IPS DF 4.7 (cell line): ENCODE results near the gene TAC1.
"Not testable (repeated sequence)": the region's sequence is repeated elsewhere in the genome, so short reads cannot be mapped to it uniquely, and the experiment has no call there.

ENCODE experiments used
- DNase-seq: peaks from one replicate; pipeline ENCODE4 v3.0.0-alpha.2; 2013; ENCODE audit warnings: low spot score; ENCODE audit errors: extremely low read depth

Gene TAC1, protein sequence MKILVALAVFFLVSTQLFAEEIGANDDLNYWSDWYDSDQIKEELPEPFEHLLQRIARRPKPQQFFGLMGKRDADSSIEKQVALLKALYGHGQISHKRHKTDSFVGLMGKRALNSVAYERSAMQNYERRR

DNA sequence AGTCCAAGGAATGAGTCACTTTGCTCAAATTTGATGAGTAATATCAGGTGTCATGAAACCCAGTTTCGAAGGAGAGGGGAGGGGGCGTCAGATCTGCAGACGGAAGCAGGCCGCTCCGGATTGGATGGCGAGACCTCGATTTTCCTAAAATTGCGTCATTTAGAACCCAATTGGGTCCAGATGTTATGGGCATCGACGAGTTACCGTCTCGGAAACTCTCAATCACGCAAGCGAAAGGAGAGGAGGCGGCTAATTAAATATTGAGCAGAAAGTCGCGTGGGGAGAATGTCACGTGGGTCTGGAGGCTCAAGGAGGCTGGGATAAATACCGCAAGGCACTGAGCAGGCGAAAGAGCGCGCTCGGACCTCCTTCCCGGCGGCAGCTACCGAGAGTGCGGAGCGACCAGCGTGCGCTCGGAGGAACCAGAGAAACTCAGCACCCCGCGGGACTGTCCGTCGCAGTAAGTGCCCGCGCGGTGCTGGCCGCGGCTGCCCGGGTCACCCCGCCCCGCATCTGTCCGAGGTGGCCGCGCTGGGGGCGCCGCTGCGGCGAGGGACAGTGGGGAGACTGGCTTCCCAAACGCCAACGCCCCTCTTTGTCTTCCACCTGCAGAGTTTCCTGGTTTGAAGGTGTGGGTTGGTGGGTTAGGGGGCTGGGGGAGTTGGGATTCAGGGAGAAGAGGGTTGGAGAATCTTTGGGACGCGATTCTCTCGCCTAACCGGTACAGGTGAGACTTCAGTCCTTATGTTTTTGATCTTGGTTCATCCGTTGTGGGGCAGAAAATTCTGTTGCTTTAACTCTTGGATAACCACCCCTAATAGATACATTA lies at the start of gene TAC1:
TAC1 (plus strand) TSS at position 351 of the 829 bp plus-strand sequence. CDS start 527 bp downstream, outside the sequence.
- DNase-seq: no peak

DNA sequence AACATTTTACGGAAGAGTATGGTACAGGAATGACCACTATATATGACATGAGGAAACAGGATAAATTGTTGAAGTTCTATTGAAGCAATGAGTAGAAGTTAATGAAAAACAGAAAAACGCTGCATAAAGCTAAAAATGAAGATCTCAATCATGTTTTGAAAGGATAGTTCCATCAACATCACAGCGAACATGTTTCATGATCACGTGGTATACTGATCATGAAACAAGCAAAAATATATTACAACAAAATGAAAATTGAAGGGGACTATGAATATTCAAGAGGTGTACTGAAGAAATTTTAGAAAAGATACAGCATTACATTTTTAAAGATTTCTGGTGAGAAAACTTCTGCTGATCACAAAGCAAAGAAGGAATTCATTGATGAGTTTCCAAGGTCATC lies 45.9 kb upstream of the TAC1 start:
- DNase-seq: no peak

DNA sequence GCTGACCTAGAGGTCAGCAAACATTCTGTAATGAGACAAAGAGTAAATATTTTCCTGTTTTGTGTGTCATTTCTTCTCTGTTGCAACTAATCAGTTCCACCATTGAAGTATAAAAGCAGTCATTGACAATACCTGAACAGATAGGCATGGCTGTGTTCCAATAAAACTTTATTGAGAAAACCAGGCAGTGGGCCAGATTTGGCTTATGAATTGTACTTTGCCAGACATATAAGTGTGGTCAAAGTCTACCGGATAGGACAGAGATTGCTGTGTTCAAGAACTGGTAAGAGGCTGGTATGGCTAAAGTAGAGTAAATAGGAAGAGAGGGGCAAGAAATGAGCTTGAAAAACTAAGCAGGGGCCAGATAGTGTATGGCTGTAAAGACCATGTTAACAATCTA lies 38.3 kb upstream of the TAC1 start:
- no peak for DNase-seq

DNA sequence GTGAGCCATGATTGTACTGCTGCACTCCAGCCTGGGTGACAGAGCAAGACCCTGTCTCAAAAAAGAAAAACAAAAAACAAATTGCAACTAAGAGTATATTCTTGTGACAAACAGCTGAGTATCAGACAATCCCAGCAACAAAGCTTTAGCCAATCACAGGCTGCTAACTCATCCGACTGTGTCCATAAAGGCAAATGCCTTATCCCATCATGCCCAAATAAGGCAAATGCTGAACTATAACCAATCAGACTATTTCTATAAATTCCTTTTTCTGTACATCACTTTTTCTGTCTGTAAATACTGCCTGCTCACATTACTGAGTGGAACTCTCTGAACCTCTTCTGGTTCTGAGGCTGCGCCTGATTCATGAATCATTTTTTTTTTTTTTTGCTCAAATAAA lies 37.5 kb upstream of the TAC1 start:
- DNase-seq: no peak

DNA sequence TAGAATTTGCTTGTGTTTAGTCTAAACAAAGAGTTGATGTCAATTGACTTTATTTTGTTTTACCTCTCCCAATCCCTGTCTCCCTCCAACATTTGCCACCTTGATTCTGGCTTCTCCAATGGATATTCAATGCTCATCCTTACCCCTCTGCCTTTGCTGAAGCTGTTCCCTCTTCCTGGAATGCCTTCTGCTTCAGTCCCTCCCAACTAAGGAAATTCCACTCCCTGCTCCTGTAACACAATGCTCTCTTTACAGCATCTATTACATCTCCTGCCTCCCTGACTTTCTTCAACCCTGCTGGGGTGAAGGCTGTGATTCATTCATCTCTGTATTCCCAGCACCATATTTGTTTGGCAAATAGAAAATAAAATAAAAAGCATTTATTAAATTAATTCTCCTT lies 34.5 kb upstream of the TAC1 start:
- DNase-seq: no peak

DNA sequence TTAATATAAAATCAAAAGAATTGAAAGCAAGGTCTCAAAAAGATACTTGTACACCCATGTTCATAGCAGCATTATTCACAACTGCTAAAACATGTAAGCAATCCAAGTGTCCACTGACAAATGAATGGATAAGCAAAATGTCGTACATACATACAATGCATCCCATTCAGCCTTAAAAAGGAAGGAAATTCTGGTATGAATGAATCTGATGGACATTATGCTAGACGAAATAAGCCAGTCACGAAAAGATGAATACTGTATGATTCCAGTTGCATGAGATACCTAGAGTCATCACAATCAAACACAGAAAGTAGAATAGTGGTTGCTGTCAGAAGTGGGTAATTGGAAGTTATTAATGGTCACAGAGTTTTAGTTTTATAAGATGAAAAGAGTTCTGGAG lies 9.5 kb upstream of the TAC1 start:
- no peak for DNase-seq

DNA sequence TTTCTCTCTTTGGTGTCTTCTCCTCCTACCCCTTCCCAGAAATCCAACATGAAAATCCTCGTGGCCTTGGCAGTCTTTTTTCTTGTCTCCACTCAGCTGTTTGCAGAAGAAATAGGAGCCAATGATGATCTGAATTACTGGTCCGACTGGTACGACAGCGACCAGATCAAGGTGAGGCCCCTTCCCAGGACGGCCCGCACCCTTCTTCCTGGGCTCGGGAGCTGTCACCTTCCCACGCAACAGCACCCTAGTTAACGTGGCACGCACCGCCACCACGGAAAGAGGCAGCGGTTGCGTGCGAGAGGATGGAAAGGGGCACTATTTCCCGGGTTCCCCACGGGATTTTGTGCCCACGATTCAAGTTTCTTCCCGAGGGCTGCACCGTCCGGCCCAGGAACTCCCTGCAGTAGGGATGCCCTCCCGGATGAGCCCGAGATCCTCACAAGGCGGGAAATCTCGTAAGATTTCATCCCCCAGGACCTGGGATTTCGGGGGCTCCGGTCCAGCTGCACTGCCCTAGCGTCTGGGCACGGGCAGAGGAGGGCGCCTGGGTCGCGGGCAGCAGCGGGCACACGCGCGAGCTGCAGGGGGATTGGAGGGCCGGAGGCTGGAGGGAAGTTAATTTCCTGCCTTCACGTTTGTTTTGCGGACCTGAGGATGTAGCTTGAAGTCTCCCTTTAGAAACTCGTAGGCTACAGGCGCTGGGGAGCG lies 834 bp downstream of the TAC1 start:
- DNase-seq: no peak

DNA sequence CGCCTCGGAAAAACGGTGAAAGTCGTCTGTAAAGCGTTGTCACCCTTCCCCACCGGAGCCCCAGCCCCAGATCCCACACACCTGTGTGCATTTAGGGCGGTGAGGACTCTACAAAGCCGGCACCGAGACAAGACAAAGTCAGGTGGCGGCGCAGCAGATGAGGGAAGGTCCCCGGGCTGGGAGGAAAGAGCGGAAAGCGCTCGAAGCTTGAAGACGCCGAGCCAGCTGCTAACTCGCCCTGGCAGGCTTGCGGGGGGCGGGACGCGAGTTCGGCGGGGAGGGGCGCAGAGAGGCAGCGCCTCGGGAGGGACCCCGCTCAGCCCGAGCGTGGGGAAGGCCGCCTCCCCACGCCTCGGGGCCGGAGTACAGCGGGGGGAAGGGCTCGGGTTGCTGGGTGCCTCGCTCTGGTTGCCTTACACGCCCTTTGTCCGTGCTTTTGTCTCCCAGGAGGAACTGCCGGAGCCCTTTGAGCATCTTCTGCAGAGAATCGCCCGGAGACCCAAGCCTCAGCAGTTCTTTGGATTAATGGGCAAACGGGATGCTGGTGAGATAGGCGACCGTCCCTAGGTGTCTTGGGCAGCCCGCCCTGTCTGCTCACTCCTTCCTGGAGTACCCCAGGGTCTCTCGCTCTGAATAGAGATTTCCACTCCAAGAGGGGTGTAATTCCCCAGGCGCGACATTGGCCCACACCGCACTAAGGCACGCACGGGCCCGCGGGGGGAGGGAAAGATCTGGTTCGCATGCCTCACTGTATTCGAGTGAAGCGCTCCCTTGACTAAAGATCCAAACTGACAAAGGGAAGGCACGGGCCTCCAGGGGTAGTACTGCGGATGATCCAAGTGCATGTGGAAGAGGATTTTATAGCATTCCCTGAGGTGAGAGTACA lies 1.6 kb downstream of the TAC1 start:
- no peak for DNase-seq

DNA sequence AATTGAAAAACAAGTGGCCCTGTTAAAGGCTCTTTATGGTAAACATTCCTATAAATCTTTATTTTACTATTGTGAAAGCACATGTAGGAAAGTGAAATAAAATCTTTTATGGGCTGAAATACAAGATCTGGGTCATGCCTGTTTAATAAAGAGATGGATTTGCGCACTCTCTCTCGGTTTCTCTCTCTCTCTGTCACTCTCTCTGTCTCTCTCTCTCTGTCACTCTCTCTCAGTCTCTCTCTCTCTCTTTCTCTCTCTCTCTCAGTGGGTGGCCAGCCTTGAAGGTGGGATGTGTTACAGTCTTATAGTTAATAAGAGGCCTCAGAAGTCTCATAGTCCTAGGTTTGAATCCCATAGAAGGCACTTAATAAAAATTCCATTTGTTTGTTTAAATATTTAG lies 2.4 kb downstream of the TAC1 start:
- no peak for DNase-seq

DNA sequence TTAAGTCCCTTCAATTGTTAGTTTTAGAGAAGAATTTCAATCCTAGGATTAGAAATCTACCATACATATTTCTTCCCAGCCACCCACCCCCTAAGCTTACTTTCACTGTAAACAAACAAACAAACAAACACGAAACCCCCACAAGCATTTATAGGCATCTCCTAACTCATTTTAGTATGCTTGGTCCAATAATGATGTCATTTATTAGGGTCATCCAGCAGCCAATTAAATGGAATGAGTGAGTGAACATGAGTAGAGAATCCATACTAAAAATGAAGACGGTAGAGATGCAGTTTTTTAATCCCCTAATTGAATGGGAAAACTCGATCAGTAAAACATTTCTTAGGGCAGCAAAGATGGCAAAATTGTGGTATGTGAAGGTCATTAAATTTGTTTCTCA lies 3.2 kb downstream of the TAC1 start:
- no peak for DNase-seq

DNA sequence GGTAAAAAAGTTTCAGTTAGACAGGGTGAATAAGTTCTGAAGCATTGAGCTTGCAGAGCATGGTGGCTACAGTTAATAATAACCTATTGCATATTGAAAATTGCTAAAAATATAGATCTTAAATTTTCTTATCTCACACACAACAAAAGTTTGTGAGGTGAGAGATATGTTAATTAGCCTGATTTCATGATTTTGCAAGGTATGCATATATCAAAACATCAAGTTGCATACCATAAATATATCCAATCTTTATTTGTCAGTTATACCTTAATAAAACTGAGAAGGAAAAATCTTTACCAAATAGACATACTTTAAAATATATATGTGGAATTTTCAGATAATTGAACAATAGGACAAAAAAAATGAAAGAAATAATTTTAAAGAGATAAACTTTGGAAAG lies 16.6 kb downstream of the TAC1 start:
- DNase-seq: no peak

DNA sequence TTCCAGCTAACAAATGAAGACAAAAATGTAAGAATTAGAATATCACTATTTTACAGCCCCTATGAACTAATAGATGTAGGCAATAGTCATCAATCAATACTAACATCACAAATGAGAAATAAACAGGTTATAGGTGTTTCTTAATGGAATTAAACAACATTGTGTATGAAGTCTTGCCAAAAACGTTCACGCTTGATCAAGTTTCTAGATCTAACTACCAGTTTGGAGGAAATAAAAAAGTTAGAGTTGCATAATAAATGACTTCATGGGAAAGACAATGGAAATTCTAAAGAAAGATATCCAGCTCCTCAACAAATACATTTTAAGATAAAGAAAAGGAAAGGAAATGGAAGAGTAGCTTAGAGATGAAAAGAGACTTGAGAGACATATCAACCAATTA lies 19.7 kb downstream of the TAC1 start:
- no peak for DNase-seq

DNA sequence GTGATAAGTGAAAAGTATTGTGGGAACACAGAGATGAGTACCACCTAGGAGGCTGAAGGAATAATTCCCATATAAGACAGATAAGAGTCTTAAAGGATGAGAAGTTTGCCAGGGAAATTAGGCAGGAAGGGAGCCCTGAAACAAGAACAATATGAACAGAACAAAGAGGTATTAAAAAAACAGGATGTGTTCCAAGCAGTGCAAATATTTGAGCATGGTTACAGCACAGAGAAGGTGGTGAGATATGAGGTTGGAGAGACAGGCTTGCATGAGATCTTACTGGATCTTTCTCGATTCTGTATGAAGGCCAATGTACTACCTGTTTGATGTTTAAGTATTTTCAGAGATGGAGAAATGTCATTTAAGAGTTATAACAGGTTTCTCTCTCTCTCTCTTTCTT lies 20.3 kb downstream of the TAC1 start:
- no peak for DNase-seq

DNA sequence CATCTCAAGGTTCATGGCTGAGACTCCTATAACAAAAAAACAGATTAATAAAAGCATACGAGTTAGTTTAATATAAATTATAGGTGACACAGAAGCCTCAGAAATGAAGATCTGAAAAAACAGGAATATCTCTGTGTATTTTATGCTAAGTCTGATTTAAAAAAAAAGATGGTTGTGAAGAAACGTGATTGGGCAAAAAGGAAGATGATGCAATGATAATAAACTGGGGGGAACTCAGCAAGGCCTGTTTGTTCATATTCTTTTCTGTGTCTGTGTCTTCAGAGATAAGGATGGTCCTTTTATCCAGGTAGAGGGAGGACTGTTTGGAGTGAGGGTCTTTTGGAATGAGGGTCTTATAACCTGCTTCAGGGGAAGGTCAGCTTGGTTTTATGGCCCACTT lies 25.9 kb downstream of the TAC1 start:
- no peak for DNase-seq

DNA sequence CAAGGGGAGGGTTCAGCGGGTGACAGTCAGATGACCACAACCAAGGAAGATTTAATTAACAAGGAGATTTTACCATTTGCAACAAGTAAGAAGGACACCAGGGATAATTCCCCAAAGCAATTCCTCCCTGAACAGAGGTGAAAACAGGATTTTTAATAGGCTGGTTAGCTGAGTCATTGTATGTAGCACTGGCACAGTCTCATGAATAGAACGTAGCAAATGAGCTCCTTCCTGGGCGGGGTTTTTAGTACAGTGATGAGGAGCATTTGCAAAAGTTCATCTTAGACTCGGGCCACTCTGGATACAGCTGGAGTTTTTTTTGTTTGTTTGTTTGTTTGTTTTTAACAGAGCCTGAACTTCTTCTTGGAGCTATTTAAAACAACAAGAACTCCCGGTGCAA lies 39.0 kb downstream of the TAC1 start:
- DNase-seq: no peak

DNA sequence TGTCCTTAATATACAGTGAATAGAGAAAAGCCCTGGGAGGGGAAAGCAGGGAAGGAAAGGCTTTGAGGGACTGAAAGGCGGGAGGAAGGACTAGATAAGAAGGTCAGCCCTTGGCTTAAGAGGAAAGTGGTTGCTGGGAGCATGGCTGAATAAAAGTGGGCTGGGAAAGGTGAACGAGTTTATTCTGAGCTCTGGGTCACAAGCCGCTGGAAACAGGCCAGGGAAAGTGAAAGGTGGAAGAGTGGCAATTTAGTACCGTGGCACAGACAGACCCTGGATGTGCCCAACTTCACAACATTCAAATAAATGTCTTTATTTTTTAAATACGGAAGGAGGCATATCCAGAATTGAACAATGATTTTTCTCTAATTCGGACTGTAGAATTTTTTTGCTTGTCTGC lies 39.7 kb downstream of the TAC1 start:
- no peak for DNase-seq

DNA sequence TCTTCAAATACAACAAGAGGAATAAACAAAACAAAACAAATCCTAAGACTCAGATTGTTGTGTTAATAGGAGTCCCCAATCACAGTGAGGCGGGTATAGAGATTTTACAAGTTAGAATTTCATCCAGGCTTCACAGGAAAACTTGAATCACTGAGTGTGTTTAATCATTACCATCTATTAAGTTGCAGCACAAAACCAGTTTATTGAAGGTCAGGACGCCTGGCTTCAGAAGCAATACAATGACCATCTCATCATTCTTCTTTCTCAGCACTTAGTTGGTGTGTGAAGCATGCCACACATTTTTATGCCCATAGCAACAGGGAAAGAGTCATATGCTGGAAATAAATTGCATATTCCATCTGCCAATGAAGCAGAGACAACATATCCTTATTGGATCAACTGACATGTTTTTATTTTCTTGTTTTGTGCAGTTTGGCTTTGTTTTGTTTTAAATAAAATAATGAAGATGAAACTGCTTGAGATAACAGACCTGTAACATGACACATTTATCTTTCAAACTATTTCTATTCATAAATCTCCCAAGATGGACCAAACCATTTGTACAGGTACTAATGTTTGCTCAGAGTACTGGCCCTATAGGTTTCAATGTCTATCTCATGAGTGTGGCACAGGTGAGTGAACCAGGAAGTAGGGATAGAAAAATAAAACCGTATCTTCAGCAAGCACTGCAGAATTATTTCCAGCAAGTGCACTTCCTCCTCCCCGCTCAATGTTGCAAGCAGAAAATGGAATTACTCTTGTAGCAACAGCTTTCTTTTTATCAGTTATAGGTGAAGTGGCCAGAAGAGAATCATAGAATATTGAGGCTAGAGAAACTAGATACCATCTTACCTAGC lies 40.4 kb downstream of the TAC1 start:
- no peak for DNase-seq

DNA sequence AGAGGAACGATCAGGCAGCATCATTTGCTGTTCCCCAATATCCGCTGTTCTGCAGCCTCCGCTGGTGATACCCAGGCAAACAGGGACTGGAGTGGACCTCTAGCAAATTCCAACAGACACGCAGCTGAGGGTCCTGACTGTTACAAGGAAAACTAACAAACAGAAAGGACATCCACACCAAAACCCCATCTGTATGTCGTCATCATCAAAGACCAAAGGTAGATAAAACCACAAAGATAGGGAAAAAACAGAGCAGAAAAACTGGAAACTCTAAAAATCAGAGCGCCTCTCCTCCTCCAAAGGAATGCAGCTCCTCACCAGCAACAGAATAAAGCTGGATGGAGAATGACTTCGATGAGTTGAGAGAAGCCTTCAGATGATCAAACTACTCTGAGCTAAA lies 54.5 kb downstream of the TAC1 start:
- not testable (repeated sequence) for DNase-seq
